Epidermal melanocyte (primary cell): ENCODE results near the gene RHCE.
"Not testable (repeated sequence)": the region's sequence is repeated elsewhere in the genome, so short reads cannot be mapped to it uniquely, and the experiment has no call there.

Experiments
- DNase-seq: peaks from one replicate; pipeline ENCODE4 v3.0.0; 2011; ENCODE audit warnings: low spot score; ENCODE audit not compliant: insufficient read length

Gene RHCE

DNA sequence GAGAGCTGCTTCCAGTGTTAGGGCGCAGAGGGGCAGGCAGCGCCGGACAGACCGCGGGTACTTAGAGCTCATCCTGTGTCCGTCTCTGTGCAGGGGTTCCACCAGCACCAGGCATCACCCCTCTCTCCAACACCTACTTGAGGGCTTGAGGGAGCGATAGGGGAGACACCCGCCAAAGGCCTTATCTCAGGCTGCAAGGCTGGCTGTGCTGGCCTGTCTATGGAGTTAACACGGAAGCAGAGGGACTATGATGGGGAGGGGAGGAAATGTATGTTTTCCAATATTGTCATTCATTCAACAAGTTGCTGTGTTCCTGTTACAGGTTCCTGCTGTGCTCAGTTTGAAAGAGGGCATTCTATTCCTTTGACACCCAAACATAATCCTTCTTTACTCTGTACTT lies at the start of gene RHCE:
RHCE (minus strand) TSS at position 111 of the 400 bp plus-strand sequence; CDS start at position 72, 39 bp downstream.
- DNase-seq, result not testable (repeated sequence)

- DNase-seq, result no peak
Observed at GRCh38 chr1:25469177-25469576, 48.6 kb upstream of the RHCE start.

DNA sequence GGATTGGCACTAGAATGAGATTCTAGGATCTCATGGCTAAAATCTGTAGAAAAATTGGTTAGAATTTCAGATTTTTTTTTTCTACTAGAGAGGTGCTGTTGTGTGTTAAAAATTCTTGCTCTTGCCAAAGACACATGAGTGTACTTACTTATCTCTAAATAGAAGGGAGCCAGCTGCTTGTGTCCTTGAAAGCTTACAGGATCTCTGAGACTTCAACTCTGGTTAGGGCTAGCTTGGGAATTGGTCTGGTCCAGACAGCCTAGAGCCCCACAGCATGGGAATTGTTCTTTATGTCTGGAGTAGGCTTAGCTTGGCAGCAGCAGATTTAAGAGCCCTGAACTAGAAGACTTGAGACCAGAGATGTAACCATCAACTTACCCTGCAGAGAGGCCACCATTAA lies 47.4 kb upstream of the RHCE start:
- DNase-seq, result no peak

DNA sequence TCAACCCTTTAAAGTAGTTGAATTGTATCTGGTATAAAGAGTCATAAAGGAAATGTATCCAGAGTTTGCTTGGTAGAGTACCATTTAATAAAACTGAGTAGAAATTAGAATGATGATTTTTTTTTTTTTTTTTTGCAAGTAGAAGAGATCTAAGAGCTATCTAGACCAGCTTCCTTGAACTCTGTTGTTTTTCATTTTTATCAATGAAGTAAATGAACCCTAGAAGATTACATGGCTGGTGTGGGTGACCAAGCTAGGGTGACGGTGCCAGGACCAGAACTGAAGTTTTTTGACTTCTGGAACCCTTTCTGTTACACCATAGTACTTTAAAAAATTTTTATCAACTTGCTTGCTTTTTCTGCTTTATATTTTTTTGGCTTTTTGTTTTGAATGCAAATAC lies 47.0 kb upstream of the RHCE start:
- DNase-seq, result no peak

GRCh38 chr1:25467193-25467592 lies 46.6 kb upstream of the RHCE start:
- DNase-seq, result no peak

GRCh38 chr1:25462732-25463131 lies 42.1 kb upstream of the RHCE start:
- DNase-seq, result no peak

- no peak for DNase-seq
Observed at GRCh38 chr1:25461849-25462248, 41.2 kb upstream of the RHCE start.

- DNase-seq, result not testable (repeated sequence)
Observed at GRCh38 chr1:25460816-25461215, 40.2 kb upstream of the RHCE start.

DNA sequence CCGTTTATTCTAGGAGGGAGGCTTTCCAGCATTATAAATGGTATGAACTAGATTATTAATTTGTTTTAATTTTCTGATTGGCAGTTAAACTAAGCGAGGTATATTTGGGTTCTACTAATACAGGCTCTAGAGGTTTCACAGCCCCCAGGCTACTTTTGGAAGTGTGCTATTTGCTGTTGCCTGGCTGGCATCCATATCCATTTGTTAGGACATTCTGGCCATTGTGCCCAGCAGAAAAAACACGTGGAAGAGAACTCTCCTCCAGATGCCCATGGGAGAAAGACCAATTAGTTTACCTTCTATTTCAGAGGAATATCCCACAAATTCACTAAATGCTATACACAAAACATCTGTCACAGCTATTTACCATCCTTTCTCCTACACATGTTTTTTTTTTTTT lies 39.4 kb upstream of the RHCE start:
- DNase-seq, result no peak

- DNase-seq, result no peak
Observed at GRCh38 chr1:25458541-25459298, 38.1 kb upstream of the RHCE start.

DNA sequence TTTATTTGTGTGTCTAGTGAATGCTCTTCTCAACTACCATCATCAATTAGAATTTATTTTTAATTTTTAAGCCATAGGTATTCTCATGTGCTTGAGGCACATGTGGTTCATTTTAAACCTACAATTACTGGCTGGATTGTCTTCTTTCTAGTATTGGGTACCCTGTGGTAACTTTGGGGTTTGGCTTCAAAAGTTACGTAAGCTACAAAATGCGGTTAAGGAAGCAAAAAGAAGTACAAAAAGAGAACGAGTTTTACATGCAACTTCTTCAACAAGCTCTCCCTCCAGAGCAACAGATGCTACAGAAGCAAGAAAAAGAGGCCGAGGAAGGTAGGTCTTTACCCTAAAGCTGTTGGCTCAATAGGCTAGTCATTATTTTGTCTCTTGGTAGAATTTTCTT lies 35.9 kb upstream of the RHCE start:
- no peak for DNase-seq

DNA sequence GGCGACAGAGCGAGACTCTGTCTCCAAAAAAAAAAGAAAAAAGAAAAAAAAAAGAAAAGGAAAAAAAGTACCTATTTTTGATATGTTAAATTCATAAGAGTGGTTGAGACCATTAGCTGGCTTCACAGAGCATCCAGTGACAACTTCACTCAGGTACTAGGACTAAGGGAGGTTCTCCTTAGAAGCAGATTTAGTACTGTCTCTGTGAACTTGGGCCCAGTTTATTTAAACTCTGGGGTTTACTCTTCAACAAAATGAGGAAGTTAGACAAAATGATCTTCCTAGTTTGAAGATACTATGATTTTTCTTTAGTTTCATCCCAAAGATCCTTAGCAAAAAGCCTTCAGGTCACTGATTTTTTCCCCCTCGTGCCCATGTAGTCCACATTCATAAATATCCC lies 31.3 kb upstream of the RHCE start:
- DNase-seq, result no peak

- no peak for DNase-seq
Observed at GRCh38 chr1:25450891-25451290, 30.3 kb upstream of the RHCE start.

DNA sequence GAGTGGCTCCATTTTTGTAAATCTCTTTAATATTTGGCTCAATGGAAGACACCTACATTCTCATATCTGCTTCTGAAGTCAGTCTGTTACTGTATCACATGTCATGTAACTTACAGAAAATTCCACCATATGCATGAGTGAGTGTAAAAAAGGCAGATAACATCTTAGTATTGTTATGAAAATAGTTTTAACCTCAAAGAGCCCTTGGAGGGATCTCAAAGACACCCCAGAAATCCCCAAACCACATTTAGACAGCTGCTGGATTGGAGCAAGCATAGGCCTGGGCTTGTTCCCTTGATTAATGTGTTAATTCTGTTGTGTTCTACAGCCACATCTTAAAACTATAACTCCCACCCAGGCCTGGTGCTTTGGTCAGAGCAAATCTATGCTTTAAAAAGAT lies 26.9 kb upstream of the RHCE start:
- no peak for DNase-seq

DNA sequence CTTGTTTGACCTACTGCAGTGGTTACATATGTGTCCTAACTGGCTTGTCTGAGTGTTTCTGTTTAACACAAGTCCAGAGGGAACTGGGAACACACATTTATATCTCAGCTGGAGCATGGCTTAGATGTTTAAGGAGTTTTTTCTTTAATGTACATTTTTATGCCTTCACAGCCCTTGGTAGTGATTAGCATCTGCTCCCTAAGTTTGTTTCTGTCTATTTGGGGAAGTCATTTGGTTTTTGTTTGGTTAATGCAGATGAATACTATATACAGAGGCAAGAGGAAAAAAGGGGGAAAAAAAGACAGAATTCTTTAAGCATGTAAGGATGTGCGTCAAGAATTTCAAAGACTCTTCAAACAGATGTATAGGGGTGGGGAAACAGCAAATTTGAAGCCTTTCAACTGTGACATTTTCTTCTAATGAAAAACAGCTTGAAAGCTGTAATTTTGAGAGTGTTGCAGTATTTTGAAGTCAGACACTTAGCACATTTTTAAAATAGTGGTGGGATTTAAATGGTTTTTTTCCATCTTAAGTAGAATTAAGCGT lies 25.4 kb upstream of the RHCE start:
- DNase-seq, result no peak

DNA sequence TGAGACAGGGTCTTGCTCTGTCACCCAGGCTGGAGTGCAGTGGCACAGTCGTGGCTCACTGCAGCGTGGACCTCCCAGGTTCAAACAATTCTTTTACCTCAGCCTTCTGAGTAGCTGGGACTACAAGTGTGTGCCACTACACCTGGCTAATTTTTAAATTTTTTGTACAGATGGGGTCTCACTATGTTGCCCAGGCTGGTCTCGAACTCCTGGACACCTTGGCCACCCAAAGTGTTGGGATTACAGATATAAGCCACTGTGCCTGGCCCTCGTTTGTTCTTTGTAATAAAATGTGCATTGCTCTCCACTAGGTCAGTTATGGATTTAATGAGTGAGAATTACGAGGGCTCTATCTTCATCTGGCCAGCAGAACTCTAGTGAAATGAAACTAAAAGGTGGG lies 24.0 kb upstream of the RHCE start:
- not testable (repeated sequence) for DNase-seq

DNA sequence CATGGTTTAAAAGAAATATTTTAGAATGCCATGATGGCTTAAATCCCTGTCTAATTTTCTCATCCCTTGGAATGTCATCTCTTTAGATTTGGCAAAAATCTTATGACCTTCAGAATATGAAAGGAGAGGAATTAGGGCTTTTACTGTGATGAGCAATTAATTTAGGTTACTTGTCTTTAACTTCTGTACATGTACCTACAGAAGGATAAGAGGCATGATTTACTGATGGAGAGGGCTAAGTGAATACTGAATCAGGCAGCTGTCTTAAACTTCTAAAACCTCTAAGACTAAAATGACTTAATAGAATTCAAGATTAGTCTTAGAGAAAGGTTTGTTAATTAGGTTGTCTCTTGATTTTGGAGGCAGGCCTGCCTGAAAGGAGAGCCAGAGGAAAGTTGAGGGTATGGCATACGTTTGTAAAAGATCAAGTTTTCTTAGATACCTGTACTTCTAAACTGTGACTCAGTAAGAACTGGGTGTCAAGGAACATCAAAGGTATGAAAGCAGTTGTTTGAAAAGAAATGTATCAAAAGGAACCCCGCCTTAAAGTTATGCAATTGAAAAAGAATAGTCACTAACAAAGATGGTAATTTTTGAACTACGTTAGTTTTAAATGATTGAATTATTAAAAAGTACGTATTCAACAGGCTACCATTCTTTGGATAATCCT lies 22.5 kb upstream of the RHCE start:
- no peak for DNase-seq

DNA sequence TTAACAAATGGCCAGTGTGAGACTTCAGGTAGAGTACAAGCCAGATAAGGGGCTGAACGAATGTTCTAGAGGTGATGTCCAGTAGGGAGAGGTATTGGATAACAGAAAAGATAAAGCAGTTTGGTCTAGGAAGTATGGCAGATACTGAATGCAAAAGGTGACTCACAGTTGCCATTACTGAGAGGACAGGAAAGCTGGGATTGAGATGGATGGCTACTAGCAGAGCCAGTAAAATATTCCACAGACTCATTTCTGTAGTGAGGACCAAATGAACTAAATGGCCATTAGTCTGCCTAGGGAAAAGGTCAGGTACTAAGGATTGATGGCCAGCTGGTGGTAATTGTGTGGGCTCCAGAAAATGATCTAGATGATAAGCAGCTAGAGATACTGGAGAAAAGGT lies 21.6 kb upstream of the RHCE start:
- no peak for DNase-seq

- DNase-seq, result no peak
Observed at GRCh38 chr1:25439287-25439686, 18.7 kb upstream of the RHCE start.

GRCh38 chr1:25437672-25438071 lies 17.0 kb upstream of the RHCE start:
- DNase-seq, result no peak

DNA sequence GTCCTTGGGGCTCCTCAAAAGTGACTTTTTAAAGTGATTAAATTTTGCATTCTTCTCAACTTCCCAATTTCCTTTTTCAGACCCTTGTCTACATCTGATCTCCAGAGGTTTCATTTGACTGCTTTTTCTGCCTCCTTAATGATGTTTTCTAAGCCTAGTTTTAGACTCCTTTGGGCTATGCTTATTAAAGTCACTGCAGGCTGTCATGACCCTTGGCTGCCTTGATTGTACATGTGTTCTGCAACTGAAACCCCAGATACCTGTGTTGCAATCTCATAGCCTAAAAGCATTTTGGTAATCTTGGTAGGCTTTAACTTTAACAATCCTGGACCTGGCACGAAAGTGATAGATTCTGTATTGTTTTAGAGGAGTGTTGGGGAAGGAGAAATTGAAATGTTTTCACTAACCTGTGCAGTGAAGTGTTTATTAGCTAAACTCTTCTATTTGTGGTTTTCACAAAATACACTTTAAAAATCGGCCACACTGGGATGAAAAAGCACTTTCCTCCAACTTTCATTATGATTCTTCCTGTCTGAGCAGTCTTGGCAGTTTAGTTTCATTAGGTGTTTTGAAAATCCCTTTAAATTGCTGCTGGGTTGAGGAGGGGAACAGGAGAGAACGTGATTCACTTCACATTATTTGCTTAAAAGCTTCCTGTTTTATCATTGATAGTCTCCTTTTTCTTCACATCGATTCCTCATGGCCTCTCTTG lies 14.9 kb upstream of the RHCE start:
- DNase-seq, result no peak
